SJSA1 (cell line): ENCODE results near the gene WHAMM. TPM values are rescaled to one million over a fixed set of nuclear protein-coding genes. Genes with fewer than 3 reads are reported as not detected.
"Not testable (repeated sequence)": the region's sequence is repeated elsewhere in the genome, so short reads cannot be mapped to it uniquely, and the experiment has no call there.

ENCODE experiments used
- DNase-seq, 2 experiments: peaks; one replicate each; pipeline ENCODE4 v3.0.0-alpha.2; 2015 to 2020; ENCODE audit warnings: low spot score in 2 of 2, low read depth in 1 of 2
- H3K27ac ChIP-seq: fragments of 250-450 bp; sonication (Bioruptor Pico); 2 replicates; pipeline ENCODE4 v1.5.1; 2020; ENCODE audit warnings: mild to moderate bottlenecking, moderate library complexity
- H3K27me3 ChIP-seq: fragments of 250-450 bp; sonication (Bioruptor Pico); replicated peaks from 2 replicates; pipeline ENCODE4 v1.5.1; 2020; ENCODE audit warnings: mild to moderate bottlenecking, moderate library complexity
- H3K36me3 ChIP-seq: fragments of 250-450 bp; sonication (Bioruptor Pico); 2 replicates; pipeline ENCODE4 v1.5.1; 2020; ENCODE audit warnings: mild to moderate bottlenecking
- H3K4me1 ChIP-seq: fragments of 250-450 bp; sonication (Bioruptor Pico); replicated peaks from 2 replicates; pipeline ENCODE4 v1.6.1; 2021; ENCODE audit warnings: mild to moderate bottlenecking
- H3K4me3 ChIP-seq: fragments of 250-450 bp; sonication (Bioruptor Pico); 2 replicates; pipeline ENCODE4 v1.5.1; 2020; ENCODE audit warnings: mild to moderate bottlenecking
- H3K9me3 ChIP-seq: fragments of 250-450 bp; sonication (Bioruptor Pico); replicated peaks from 2 replicates; pipeline ENCODE4 v1.5.1; 2020; ENCODE audit warnings: mild to moderate bottlenecking
- total RNA-seq: library from RNA; depleted of rRNA; stranded (reverse); fragments of >200 nt; shearing (Covaris generic); gene quantifications from 2 replicates; pipeline ENCODE4 v1.2.3, GENCODE V29; 2014

Gene WHAMM
- total RNA-seq, 1 experiment from 2014 or later = 4.8 TPM

GRCh38 chr15:82851981-82852511 is 42.6 kb downstream of the WHAMM start:
- no peaks in the 10 kb centered on the region for H3K27me3 ChIP-seq
- no peaks in the 10 kb centered on the region for H3K9me3 ChIP-seq
- H3K27ac ChIP-seq = no peak overlapping the region
- no peaks in the 10 kb centered on the region for H3K4me1 ChIP-seq
- H3K4me3 ChIP-seq = no peak overlapping the region
- no peak for DNase-seq
- H3K36me3 ChIP-seq = no peaks in the 10 kb centered on the region

- no peaks in the 10 kb centered on the region for H3K4me1 ChIP-seq
- no peak overlapping the region for H3K4me3 ChIP-seq
- H3K27ac ChIP-seq = no peak overlapping the region
- no peaks in the 10 kb centered on the region for H3K27me3 ChIP-seq
- no peak for DNase-seq
- no peaks in the 10 kb centered on the region for H3K36me3 ChIP-seq
- H3K9me3 ChIP-seq = no peaks in the 10 kb centered on the region
Observed at GRCh38 chr15:82852941-82853561, 43.6 kb downstream of the WHAMM start.

DNA sequence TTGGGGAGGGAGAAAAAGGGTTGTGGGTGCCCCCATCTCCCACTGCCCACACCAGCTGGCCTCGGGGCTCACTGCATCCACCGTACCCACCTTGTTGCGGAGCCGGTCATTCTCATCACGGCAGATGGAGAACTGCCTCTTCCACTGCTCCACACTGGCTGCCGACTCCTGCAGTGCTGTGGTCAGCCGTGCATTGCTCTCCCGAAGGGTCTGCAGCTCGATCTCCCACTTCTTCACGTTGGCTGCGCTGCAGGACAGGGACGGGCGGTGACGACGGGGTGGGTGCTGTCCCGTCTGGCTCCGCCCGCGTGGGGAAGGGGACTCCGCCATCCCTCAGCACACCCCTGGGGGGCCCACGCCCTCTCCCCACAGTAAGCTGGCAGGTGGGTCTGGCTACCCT is 45.1 kb downstream of the WHAMM start:
- H3K4me3 ChIP-seq = no peak overlapping the region
- no peaks in the 10 kb centered on the region for H3K36me3 ChIP-seq
- no peaks in the 10 kb centered on the region for H3K9me3 ChIP-seq
- H3K4me1 ChIP-seq = no peaks in the 10 kb centered on the region
- no peak for DNase-seq
- no peak overlapping the region for H3K27ac ChIP-seq
- no peaks in the 10 kb centered on the region for H3K27me3 ChIP-seq

DNA sequence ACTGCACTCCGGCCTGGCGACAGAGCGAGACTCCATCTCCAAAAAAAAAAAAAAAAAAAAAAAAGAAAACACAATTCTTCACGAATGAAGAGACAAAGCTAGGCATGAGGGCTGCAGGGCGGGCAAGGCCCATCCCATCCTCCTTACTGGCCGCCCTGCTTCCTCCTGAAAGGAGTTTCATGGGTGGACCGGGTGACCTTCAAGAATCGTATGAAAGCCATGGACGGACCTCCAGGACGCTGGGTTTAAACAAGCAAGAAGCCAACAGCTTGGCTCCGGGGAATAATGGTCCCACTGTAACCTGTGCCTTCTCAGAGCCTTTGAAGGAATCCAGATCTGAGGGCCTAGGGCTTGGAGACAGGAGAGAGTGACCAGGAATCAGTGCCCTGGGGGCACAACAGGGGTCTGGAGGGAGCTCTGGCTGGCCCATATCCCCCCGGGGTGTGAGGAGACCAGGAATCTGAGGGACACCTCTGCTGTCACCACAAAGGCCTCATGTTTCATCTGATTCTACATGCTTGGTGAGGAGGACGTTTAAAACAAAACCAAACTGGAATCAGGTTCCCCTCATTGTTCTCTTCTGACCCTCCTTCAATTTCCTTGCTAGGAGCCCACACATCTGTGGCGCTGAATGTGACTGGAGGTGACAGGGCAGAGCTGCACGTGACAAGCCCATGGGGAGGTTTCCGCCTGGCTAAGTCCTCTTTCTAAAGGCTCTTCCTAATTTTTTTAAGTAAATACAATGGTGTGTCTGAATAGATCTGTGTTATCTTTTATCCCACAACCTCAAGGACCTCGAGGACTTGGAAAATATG is 46.1 kb downstream of the WHAMM start:
- DNase-seq = no peak
- Histone ChIP-seq H3K36me3 (no peaks in the 10 kb centered on the region), H3K9me3 (no peaks in the 10 kb centered on the region), H3K27ac (no peak overlapping the region), H3K27me3 (0 out of 2 replicates have a peak, but pooled peaks cover 3% of the 10 kb centered on the region), H3K4me1 (no peaks in the 10 kb centered on the region), H3K4me3 (no peak overlapping the region)

- H3K4me3 ChIP-seq = no peak overlapping the region
- 0 out of 2 replicates have a peak, but pooled peaks cover 3% of the 10 kb centered on the region for H3K27me3 ChIP-seq
- H3K36me3 ChIP-seq = no peaks in the 10 kb centered on the region
- H3K4me1 ChIP-seq = no peaks in the 10 kb centered on the region
- no peaks in the 10 kb centered on the region for H3K9me3 ChIP-seq
- H3K27ac ChIP-seq = no peak overlapping the region
- DNase-seq = no peak
Observed at GRCh38 chr15:82856397-82857170, 47.2 kb downstream of the WHAMM start.

DNA sequence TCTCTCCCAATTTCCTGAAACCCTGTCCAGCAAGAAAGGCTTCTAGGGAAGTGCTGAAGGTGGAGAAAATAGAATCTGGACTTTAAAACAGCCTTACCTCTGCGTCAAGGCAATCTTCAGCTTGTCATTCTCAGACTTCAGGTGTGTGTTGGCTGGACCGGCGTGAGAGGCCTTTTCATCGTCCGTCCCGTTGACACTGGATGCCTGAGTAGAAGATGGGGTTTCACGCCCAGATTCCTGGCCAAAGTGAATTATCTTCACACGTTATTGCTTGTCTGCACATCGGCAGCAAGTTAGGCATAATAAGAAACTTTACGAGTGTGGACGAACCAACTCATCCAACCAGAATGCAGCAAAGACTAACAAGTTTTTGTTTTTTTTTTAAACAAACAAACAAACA is 49.5 kb downstream of the WHAMM start:
- Histone ChIP-seq H3K4me1 (no peaks in the 10 kb centered on the region), H3K27me3 (peaks cover 4% of the 10 kb centered on the region; the same call in 1 of the 2 replicates), H3K27ac (no peak overlapping the region), H3K36me3 (no peaks in the 10 kb centered on the region), H3K9me3 (no peaks in the 10 kb centered on the region), H3K4me3 (no peak overlapping the region)
- no peak for DNase-seq

- H3K27me3 ChIP-seq = peaks cover 8% of the 10 kb centered on the region
- no peak overlapping the region for H3K27ac ChIP-seq
- H3K36me3 ChIP-seq = no peaks in the 10 kb centered on the region
- H3K4me3 ChIP-seq = no peak overlapping the region
- no peak for DNase-seq
- no peaks in the 10 kb centered on the region for H3K9me3 ChIP-seq
- H3K4me1 ChIP-seq = no peaks in the 10 kb centered on the region
Observed at GRCh38 chr15:82862886-82863285, 53.5 kb downstream of the WHAMM start.

- Histone ChIP-seq H3K9me3 (no peaks in the 10 kb centered on the region), H3K4me1 (no peaks in the 10 kb centered on the region), H3K36me3 (no peaks in the 10 kb centered on the region), H3K4me3 (no peak overlapping the region), H3K27me3 (peaks cover 8% of the 10 kb centered on the region), H3K27ac (no peak overlapping the region)
- no peak for DNase-seq
Observed at GRCh38 chr15:82864967-82865366, 55.5 kb downstream of the WHAMM start.

DNA sequence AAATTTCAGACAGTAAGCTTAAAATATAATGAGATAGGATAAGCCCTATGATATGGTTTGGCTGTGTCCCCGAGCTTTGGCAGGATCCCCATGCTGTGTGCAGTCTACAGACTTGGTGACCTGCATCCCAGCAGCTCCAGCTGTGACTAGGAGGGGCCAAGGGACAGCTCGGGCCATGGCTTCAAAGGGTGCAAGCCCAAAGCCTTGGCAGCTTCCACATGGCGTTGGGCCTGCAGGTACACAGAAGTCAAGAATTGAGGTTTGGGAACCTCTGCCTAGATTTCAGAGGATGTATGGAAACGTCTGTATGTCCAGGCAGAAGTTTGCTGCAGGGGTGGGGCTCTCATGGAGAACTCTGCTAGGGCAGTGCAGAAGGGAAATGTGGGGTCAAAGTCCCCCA is 56.2 kb downstream of the WHAMM start:
- not testable (repeated sequence) for H3K4me3 ChIP-seq, H3K4me1 ChIP-seq, H3K36me3 ChIP-seq, H3K27ac ChIP-seq, H3K9me3 ChIP-seq, DNase-seq, H3K27me3 ChIP-seq

- not testable (repeated sequence) for H3K36me3 ChIP-seq, H3K27ac ChIP-seq, H3K27me3 ChIP-seq, DNase-seq, H3K9me3 ChIP-seq, H3K4me1 ChIP-seq, H3K4me3 ChIP-seq
Observed at GRCh38 chr15:82865981-82866380, 56.6 kb downstream of the WHAMM start.

- Histone ChIP-seq H3K27me3 (no peaks in the 10 kb centered on the region), H3K27ac (no peak overlapping the region), H3K4me1 (no peaks in the 10 kb centered on the region; the same call in 1 of the 2 replicates), H3K9me3 (no peaks in the 10 kb centered on the region), H3K36me3 (no peaks in the 10 kb centered on the region), H3K4me3 (no peak overlapping the region)
- no peak for DNase-seq
Observed at GRCh38 chr15:82870727-82871320, 61.4 kb downstream of the WHAMM start.

DNA sequence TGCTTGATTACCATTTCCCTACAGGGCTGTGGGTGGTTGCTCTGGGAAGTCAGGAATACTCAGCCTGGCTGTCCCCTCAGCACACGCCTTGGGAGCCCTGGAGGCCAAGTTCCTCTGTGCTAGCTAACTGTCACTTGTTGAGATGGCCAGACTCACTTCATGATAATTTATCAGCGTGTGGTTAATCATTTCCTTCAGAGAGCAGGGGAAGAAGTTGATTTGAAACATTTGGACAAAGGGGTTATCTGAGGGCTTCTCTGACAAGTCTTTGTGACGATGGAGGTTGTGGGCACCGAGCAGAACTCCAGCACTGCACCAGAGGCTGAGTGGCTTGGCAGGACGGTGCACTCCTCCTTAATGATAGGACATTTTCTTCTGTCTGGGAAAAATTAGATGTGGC is 61.9 kb downstream of the WHAMM start:
- H3K36me3 ChIP-seq = no peaks in the 10 kb centered on the region

GRCh38 chr15:82871832-82872484 is 62.5 kb downstream of the WHAMM start:
- DNase-seq = no peak
- H3K27me3 ChIP-seq = no peaks in the 10 kb centered on the region
- no peaks in the 10 kb centered on the region for H3K9me3 ChIP-seq
- no peak overlapping the region for H3K4me3 ChIP-seq
- no peaks in the 10 kb centered on the region; the same call in 1 of the 2 replicates for H3K4me1 ChIP-seq
- no peak overlapping the region for H3K27ac ChIP-seq
- no peaks in the 10 kb centered on the region for H3K36me3 ChIP-seq

More for the DNA sequence above, 61.9 kb downstream of the WHAMM start:
- Histone ChIP-seq H3K27me3 (no peaks in the 10 kb centered on the region), H3K9me3 (no peaks in the 10 kb centered on the region), H3K4me3 (no peak overlapping the region), H3K4me1 (no peaks in the 10 kb centered on the region; the same call in 1 of the 2 replicates), H3K27ac (no peak overlapping the region)
- DNase-seq = no peak
